Left renal cortex interstitium (tissue), 4 donors: ENCODE data around the gene PACS1. TPM values are rescaled to one million over a fixed set of nuclear protein-coding genes. Genes with fewer than 3 reads are reported as not detected.

Source experiments
- DNase-seq, 4 donors: peaks; one replicate each; pipeline ENCODE4 v3.0.0-alpha.2; 2013; ENCODE audit warnings: low read depth in 4 of 4, low spot score in 2 of 4, missing footprints in 1 of 4
- polyA plus RNA-seq, 4 donors: library from polyadenylated mRNA; unstranded; fragments of 120-200 nt; gene quantifications; one replicate each; pipeline ENCODE4 v1.2.1, GENCODE V29; 2013; ENCODE audit not compliant: insufficient read length in 4 of 4

Gene PACS1
- polyA plus RNA-seq, 4 donors, result 38.5 to 57.0 (median 50.4) TPM

DNA sequence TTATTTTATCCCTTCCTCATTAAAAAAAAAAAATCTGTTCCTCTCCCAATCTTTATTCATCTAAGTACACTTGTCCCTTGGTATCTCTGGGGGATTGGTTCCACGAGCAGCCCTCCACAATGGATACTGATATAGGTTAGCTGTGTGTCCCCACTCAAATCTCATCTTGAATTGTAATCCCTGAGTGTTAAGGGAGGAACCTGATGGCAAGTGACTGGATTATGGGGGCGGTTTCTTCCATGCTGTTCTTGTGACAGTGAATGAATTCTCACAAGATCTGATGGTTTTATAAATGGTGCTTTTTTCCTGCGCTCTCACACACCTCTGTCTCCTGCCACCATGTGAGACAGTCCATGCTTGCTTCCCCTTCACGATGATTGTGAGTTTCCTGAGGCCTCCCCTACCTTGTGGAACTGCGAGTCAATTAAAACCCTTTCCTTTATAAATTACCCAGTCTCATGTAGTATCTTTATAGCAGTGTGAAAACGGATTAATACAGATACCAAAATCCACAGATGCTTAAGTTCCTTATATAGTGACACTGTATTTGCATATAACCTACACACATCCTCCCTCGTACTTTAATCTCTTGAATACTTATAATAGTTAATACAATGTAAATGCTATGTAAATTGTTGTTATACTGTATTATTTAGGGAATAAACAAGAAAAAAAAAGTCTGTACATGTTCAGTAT is 62.0 kb downstream of the PACS1 start:
- no peak for DNase-seq

DNA sequence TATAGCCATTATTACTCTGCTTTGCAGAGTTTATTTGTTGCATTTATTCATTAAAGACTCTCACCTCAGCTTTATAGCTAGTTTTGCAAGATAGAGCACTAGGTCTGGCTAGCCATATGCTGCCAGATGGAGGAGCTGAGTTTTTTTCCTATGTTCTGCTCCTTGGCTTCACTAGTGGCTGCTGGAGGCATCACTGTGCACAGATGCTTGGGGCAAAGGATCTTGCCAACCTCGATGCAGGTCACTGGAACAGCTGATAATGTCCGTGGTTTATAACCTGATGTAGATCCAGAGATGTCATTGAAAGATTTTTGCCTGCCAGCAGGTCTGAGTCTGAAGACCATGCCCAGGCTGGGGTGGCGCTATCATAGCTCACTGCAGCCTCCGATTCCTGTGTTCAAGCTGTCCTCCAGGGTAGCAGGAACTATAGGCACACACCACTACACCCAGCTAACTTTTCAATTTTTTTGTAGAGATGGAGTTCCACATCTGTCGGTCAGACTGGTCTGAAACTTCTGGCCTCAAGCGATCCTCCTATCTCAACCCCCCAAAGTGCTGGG is 63.2 kb downstream of the PACS1 start:
- no peak for DNase-seq

DNA sequence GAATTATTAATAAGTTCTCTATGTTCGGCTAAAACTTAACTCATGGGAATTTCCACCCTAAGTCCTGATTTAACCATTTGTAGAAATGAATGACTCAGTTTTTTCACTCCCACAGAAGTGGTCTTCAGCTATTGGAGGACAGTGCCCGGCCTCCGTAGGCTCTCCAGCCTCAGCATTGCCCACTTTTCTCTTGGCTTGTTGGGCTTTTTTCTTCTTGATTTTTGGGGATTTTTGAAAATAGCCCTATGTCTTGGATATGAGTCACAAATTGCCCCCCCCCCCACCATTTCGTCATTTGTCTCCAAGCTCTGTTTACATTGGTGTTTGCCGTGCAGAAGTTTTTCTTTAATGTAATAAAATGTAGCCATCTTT is 66.7 kb downstream of the PACS1 start:
- DNase-seq, result no peak

DNA sequence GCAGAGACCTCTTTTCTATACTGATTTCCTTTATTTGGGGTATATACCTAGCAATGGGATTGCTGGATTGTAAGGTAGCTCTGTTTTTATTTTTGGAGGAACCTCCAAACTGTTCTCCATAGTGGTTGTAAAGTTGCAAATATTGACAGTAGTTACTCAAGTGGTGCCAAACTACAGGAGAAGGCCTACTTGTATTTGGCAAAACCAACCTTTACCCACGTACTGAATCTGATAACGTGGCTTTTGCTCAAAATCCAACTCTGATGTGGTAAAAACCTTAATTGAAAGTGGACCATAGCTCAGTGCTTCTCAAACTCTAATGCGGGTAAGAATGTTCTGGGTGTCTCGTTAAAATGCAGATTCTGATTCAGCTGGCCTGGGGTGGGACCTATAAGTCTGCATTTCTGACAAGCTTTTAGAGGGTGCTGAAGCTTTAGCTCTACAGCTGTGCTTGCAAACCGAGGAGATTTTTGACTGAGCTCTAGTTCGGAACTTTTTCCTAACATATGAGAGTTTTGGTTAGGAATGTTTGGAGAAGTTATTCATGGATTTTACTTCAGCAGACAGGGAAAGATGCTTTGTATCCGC is 69.8 kb downstream of the PACS1 start:
- no peak for DNase-seq

DNA sequence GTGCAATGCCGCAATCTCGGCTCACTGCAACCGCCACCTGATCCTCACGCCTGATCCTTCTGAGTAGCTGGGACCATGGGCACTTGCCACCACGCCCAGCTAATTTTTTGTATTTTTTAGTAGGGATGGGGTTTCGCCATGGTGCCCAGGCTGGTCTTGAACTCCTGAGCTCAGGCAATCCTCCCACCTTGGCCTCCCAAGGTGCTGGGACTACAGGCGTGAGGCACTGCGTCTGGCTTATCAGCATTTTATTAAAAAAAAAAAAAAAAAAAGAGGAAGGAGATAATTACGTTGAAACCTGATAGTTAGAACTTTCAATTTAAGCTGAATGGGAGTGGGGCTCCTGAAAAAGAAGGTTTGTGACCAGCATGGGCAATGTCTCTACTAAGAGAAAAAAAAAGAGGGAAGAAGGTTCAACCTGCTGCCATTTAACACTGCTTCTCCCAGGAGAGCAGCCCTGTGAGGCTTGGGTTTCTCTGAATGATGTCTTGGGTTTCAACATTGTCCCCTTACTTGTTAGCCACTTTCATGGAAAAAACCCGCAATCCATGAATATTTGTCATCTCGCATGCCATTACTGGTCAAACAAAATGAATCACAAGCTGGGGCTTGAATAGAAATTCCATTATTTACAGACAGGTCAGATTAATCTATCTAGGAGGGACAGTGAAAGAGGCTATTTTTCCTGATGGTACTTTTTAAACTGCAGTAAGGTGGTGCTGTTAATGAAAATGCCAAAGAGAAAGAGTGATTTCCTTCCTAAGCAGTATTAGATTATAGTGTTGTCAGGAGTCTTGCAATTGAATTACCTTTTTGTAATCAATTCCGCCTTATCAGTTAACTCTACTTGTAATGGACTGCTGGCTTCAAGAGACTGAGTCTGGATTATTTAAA is 72.5 kb downstream of the PACS1 start:
- no peak for DNase-seq

DNA sequence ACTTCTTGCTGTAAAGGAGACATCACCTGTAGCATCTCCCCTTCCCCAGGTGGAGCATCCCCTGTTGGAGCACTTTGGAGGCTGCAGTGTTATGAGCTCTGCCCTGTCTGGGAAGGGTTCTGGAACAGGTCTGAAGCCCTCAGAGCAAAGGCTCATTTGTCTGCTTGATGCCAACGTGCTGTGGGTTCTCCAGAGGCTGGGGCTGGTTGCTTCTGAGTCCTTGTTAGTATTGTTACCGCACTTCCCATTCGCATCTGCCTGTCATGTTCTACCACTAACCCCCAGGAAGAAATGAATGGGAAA is 73.1 kb downstream of the PACS1 start:
- DNase-seq, result no peak

DNA sequence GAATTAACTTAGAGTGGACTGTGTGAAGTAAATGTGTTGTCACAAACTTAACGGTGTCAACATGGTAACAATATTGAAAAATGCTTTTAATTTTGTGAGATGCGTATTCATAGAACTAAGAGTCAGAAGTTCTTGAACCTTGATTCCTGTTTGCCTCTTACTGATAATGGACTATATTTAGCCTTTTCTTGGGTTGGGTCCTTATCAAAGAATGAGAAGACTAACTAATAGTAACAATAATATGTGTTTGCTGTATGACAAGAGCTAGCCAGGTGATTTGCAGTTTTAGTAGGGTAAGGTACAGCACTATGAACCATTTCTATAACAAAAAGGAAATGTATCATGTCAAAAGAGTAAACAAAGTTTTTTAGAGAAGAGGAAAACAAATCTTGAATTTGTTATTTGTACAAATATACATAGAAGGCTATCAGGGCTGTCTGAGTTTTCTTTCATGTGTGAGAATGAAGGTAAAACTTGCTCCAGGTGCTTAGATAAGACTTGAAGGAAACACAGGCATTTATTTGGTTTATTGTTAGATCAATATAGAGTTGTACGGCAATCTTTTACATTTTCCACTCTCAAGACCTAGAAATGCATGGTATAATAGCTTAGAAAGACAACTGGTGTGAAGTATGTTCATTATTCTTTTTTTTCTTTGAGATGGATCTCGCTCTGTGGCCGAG is 74.1 kb downstream of the PACS1 start:
- DNase-seq, result no peak

DNA sequence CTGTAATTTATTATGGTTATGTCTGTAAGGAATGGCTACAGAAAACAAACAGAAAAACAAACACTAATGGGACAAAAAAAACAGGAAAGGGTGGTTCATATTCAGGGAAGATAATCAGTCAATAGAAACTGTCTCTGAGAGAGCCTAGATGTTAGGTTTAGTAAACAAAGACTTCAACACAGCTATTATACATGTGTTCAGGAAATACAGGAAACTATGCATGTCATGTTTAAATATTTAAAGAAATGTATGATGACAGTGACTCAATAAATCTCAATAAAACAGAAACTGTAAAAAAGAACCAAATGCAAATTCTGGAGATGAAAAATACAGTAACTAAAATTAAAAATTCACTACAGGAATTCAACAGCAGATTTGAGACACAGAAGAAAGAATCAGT is 76.0 kb downstream of the PACS1 start:
- no peak for DNase-seq

DNA sequence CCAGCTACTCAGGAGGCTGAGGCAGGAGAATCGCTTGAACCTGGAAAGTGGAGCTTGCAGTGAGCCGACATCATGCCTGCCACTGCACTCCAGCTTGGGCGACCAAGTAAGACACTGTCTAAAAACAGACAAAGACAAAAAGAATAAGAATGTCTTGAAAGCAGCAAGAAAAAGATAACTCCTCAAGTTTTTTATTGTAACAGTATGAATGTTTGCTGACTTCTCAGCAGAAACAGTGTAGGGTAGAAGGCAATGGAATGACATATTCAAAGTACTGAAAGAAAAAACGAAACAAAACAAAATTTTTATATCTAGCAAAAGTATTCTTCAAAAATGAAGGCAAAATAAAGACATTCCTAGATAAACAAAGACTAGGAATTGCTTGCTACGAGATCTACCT is 76.9 kb downstream of the PACS1 start:
- DNase-seq, result no peak

DNA sequence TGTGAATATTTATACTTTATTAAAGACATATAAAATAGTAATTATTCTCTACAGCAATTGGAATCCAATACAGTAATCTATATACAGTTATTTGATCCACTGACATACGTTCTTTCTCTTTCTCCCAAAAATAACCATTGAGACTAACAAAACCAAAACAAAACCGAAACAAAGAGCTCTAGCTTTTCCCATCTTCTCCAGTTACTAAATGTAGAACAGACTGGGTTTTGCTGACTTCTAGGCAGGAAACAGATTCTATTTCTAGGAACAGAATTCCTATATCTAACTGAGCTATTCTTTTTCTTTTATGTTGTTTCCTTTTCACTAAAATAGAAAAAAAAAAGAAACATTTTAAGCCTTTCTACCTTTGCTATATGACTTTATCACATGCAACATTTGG is 80.1 kb downstream of the PACS1 start:
- no peak for DNase-seq

DNA sequence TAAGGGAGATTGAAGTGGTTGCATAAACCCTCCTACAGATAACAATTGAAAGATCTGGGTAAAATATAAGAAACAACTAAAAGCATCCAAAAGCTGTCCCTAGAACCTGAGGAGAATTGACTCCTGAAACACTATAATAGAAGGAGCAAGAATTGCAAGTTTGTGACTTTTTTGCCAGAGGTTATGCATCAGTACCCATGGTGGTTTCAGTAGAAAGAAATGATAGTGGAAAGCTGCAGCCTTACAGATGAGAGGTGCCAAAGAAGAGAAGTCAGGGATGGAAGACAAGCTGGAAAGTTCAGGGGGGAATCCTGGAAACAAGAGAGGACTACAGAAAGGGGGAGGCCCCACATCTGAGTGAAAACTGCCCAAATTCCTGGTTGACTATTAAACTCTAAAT is 80.7 kb downstream of the PACS1 start:
- DNase-seq, result no peak

DNA sequence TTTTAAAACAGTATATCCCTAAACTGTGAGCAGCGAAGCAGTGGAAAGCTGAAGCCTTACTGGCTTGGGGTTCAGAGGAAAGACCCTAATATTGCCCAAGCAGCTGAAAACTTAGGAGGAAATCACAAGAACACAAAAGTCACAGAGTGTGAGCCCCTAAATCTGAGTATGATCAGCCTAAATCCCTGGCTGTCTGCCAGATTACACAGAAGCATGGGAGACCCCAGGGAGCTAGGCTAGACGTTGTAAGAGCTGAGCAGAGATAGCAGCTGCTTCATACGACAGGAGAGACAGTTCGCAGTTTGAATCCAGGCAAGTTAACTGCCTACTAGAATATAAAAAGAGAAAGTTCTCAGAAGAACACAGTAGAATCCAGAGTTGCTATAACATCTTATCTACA is 81.2 kb downstream of the PACS1 start:
- DNase-seq, result no peak

DNA sequence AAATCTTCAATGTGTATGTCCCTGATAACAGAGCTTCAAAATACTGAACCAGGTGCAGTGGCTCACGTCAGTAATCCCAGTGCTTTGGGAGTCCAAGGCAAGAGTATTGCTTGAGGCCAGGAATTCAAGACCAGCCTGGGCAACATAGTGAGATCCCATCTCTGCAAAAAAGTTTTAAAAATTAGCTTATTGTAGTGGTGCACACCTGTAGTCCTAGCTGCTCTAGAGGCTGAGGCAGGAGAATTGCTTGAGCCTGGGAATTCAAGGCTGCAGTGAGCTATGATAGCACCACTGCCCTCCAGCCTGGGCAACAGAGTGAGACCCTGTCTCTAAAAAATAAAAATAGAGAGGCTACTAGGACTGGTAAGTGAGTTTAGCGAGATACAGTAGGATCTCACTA is 84.0 kb downstream of the PACS1 start:
- DNase-seq, result no peak

DNA sequence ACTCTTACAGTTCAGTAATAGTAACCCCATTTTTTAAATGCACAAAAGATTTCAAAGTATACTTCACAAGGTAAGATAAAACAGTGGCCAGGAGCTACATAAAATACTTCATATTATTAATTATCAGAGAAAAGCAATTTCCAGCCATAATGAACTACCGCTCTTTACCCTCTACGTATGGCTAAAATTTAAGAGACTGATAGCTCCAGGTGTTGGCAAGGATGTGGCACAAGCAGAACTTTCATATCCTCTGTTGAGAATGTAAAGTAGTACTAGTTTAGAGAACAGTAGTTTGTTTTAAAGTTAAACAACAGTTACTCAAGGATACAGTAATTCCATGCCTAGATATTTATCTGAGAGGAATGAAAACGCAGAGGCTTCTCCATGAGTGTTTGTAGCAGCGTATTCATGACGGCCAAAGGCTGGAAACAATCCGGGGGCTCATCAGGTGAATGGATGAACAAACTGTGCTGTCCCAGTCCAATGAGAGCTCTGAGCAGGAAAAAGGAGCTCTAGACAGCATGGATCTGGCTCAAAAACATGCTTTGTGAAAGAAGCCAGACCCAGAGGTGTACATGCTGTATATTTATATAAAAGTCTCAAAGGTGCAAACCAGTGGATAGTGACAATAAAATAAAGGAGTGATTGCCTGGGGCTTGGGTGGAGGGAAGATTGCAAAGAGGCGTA is 85.5 kb downstream of the PACS1 start:
- no peak for DNase-seq

DNA sequence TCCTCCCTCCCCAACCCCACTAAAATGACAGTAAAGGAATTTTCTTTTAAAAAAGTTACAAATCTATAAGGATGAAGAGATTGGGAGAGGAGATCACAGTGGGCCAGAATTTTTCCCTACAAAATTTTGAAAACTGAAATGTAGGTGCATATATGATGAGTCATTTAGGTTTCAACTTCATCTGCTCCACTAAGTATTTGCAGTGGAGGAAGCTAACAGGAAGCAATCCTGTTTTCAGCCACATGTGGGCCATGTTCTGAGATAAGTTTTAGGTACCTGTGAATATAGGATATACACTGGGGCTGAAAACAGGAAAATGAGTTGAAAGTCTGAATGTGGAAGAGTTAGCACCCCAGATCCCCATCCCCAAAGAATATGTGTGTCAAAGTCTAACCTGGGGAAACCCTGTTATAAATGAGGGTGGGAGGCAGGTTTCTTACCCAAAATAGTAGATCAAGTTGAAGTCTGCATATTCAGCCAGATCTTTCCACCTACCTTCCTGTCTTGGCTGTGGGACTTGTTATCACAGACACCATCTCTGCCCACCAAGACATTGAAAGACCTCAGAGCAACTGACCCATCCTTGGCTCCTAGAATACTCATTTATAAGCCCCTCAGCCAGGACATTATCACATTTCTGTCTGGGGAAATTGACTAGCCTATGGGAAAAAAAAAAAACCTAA is 87.3 kb downstream of the PACS1 start:
- DNase-seq, result no peak

DNA sequence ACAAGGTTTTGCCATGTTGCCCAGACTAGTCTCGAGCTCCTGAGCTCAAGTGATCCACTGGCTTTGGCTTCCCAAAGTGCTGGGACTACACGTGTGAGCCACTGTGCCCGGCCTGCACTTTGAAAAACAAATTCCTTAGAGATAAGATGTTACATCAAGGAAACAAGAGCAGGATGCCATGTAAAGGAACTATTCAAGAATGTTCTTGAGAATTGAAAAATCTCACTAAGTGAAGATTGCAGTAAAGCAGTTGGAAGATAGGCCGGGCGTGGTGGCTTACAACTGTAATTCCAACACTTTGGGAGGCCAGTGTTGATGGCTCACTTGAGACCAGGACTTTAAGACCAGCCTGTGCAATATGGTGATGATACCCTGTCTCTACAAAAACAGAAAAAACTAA is 88.1 kb downstream of the PACS1 start:
- DNase-seq, result no peak

DNA sequence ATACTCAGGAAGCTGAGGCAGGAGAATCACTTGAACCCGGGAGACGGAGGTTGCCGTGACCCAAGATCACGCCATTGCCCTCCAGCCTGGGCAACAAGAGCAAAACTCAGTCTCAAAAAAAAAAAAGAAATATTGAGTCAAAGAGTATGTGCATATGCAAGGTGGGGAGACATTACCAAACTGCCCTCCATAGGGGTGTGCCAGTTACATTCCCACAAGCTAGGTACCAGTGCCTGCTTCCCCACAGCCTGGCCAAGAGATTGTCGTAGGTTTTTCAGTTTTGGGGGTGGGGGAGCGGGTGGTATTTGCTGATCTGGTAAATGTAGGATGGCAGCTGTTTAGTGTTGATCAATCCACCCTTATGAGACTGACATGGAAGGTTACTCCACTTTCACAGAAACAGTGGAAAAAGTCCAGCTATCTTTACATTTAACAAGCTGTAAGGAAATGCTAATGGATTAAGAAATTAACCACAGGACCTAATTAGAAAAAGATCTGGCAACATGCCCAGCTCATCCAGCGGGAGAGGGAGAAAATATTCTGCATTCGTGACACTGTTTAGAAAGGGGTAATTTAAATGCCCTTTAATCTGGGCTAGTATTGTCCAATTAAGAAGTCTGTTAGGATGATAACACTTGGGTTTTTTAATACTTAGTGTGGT is 89.4 kb downstream of the PACS1 start:
- DNase-seq, result no peak

DNA sequence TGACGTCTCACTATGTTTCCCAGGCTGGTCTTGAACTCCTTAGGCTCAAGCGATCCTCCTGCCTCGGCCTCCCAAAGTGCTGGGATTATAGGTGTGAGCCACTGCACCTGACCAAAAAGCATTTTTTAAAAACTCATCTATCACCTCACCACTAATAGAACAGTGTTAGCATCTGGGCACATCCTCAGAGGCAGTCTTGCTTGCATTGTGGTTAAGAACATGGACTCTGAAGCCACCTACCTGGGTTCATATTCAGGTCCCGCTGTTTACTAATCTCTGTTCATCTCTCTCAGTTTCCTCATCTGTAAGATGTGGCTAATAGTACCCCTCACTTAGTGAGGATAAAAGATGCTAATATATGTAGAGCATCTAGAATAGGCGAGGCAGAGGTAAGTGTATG is 90.6 kb downstream of the PACS1 start:
- DNase-seq, result no peak

DNA sequence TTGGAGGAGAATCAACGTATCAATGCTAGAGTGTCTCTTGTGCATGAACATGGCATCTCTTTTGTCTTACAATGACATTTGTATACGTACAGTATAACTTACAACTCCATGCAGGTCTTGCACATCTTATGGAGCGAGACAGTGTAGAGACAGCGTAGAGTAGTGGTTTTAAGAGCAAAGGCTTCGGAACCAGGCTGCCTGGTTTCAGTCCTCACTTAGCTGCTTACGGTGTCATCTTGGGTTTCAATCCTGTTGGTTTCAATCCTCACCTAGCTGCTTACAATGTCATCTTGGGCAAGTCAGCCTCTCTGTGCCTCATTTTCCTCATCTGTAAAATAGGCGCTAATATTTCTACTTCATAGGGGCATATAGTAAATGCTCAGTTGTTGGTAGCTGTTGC is 98.2 kb downstream of the PACS1 start:
- DNase-seq, result no peak
